Measurements from ENCODE around the gene SH2B2.
"Not testable (repeated sequence)": the region's sequence is repeated elsewhere in the genome, so short reads cannot be mapped to it uniquely, and the experiment has no call there.

SH2B2 gene

DNA sequence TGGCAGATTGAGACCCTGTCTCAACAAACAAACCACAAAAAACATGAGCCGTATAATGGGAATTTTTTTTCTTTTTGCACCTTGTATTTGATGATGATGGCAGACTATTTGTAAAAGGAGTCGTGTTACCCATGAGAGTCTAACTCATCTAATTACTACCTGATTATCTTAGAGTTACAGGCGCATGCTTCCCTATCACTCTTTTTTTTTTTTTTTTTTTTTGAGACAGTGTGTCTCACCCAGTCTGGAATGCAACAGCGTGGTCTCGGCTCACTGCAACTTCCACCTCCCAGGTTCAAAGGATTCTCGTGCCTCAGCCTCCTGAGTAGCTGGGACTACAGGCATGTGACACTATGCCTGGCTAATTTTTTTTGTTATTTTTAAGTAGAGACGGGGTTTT lies 78.7 kb downstream of the SH2B2 start:
- H3K27me3 ChIP-seq (ENCODE audit: control insufficient read depth, insufficient read depth, low read length); H3K36me3 ChIP-seq (ENCODE audit: control insufficient read depth, insufficient read depth, low read length); H3K9ac ChIP-seq; H3K27ac ChIP-seq; H3K9me3 ChIP-seq (ENCODE audit: control insufficient read depth, low read length); H3K79me2 ChIP-seq; H2AFZ ChIP-seq; H3K4me1 ChIP-seq; H3K4me2 ChIP-seq (ENCODE audit: low read length); H3K4me3 ChIP-seq (ENCODE audit: low read depth, low read length): not testable (repeated sequence)

DNA sequence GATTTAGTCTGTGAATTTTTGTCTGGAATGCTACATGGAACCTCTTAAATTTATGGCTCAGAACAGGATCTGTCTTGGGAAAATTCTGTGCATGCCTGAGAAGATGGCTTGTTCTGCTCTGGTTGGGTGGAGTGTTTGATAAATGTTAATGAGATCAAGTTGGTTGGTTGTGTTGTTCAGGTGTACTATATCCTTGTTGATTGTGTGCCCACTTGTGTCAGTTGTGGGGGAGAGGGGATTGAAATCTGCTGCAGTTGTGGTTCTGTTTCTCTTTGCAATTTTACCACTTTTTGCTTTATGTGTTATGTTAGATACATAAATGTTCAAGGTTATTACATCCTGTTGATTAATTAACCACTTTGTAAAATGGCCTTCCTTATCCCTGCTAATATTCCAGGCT lies 83.4 kb downstream of the SH2B2 start:
- H3K9ac ChIP-seq; H3K27ac ChIP-seq; H3K4me2 ChIP-seq (ENCODE audit: low read length); H3K4me3 ChIP-seq (ENCODE audit: low read depth, low read length); H2AFZ ChIP-seq; H3K27me3 ChIP-seq (ENCODE audit: control insufficient read depth, insufficient read depth, low read length); H3K9me3 ChIP-seq (ENCODE audit: control insufficient read depth, low read length); H3K4me1 ChIP-seq; H3K36me3 ChIP-seq (ENCODE audit: control insufficient read depth, insufficient read depth, low read length): not testable (repeated sequence)
- peaks cover 14% of the 10 kb centered on the region for H3K79me2 ChIP-seq

Data from parathyroid adenoma (tissue), 2 donors.